KOPT-K1 (cell line): ENCODE results near the gene KRTAP10-4.
A peak's percentile ranks its signal among the peaks of the same experiment; 100 is the strongest.

ENCODE experiments used
- H3K27ac ChIP-seq: fragments of 200-600 bp; sonication (generic); 2 replicates; pipeline ENCODE4 v1.5.1; 2016; ENCODE audit warnings: antibody characterized with exemption, mild to moderate bottlenecking, low read depth, low read length; ENCODE audit not compliant: poor library complexity, severe bottlenecking
- H3K36me3 ChIP-seq: fragments of 200-600 bp; sonication (generic); 2 replicates; pipeline ENCODE4 v1.5.1; 2017; ENCODE audit warnings: antibody characterized with exemption, mild to moderate bottlenecking, low read length, moderate library complexity; ENCODE audit not compliant: insufficient read depth
- H3K9me3 ChIP-seq: fragments of 200-600 bp; sonication (generic); 2 replicates; pipeline ENCODE4 v1.5.1; 2017; ENCODE audit warnings: antibody characterized with exemption, low read length, mild to moderate bottlenecking; ENCODE audit not compliant: insufficient read depth, poor library complexity, severe bottlenecking

The KRTAP10-4 gene

DNA sequence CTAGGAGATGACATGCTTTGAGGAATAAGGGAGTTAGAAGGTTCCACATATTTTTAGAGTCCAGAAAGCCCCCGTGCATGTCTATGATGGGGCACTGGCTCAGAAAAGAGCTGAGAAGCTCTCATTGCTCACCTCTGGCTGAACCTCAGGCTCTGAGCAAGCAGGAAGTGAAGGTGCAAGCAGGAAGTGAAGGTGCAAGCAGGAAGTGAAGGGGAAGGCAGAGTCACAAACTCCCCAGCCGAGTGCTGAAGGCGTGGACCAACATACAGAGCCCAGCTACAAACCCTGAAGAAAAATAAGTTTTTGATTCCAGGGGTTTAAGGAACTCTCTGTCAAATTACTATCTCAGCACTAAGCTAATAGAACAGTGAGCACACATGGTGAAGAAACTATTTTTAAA is 45.4 kb downstream of the KRTAP10-4 start:
- Histone ChIP-seq H3K9me3 (peaks cover 24% of the 10 kb centered on the region), H3K27ac (peak overlapping the region; percentile 38), H3K36me3 (no peaks in the 10 kb centered on the region)

DNA sequence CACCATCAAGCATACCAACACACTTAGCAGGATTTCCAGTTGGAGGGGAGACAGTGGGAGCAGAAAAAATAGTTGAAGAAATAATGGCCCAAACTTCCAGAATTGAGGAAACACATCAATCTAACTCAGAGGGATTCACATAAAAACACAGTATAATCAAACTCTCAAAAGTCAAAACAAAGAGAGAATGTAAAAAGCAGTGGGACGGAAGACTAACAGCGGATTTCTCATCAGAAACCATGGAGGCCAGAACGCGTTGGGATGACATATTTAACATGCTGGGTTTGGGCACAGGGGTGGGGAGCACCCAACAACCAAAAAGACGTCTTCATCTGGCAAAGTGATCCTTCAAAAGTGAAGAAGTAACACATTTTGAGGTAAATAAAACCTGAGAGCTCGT is 46.4 kb downstream of the KRTAP10-4 start:
- Histone ChIP-seq H3K9me3 (peaks cover 34% of the 10 kb centered on the region), H3K27ac (no peak overlapping the region), H3K36me3 (no peaks in the 10 kb centered on the region)

DNA sequence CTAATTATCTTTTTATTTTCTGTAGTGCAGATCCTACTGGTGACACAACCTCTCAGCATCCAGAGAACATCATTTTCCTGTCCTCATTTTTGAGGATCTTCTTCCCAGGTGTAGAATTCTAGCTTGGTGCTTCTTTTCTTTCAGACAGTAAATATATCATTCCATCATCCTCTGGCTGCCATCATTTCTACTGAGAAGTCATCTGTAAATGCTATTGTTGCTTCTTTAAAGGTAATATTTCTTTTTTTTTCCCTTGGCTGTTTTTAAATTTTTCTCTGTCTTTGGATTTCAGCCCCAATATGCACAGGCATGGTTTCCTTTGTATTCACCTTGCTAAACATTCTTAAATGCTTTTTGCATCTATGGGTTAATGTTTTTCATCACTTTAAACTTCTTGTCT is 50.0 kb downstream of the KRTAP10-4 start:
- Histone ChIP-seq H3K27ac (no peak overlapping the region), H3K36me3 (no peaks in the 10 kb centered on the region)

More for the DNA sequence above, 50.0 kb downstream of the KRTAP10-4 start:
- H3K9me3 ChIP-seq = peaks cover 37% of the 10 kb centered on the region
